Measurements from ENCODE around the gene SMARCA5.
"Not testable (repeated sequence)": the region's sequence is repeated elsewhere in the genome, so short reads cannot be mapped to it uniquely, and the experiment has no call there.

SMARCA5 gene

DNA sequence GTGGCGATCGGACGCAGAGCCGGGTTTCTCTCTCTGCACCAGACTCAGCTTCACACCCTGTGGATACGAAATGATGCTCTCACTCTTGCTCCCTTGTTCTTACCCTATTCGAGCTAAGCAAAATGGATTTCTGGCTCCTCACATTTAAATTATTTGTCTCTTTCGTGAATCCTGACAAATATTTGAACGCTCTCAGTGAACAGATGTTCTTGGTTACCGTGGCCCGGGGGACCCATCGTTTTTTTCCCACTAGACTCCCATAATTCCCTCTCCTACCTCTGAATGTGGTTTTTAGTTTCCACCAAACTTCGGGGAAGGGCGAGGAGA lies 630 bp downstream of the SMARCA5 start:
- TF ChIP-seq, protein P1, sequence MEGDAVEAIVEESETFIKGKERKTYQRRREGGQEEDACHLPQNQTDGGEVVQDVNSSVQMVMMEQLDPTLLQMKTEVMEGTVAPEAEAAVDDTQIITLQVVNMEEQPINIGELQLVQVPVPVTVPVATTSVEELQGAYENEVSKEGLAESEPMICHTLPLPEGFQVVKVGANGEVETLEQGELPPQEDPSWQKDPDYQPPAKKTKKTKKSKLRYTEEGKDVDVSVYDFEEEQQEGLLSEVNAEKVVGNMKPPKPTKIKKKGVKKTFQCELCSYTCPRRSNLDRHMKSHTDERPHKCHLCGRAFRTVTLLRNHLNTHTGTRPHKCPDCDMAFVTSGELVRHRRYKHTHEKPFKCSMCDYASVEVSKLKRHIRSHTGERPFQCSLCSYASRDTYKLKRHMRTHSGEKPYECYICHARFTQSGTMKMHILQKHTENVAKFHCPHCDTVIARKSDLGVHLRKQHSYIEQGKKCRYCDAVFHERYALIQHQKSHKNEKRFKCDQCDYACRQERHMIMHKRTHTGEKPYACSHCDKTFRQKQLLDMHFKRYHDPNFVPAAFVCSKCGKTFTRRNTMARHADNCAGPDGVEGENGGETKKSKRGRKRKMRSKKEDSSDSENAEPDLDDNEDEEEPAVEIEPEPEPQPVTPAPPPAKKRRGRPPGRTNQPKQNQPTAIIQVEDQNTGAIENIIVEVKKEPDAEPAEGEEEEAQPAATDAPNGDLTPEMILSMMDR (IDR thresholded peaks at IDR 0.05; ENCODE audit: low read depth, low read length, missing control alignments): no peak
- peak overlapping the region; percentile 78 for H3K4me3 ChIP-seq (replicated peaks; ENCODE audit: low read depth, low read length)
- no peak for DNase-seq (ENCODE audit: extremely low read depth, low read depth)

DNA sequence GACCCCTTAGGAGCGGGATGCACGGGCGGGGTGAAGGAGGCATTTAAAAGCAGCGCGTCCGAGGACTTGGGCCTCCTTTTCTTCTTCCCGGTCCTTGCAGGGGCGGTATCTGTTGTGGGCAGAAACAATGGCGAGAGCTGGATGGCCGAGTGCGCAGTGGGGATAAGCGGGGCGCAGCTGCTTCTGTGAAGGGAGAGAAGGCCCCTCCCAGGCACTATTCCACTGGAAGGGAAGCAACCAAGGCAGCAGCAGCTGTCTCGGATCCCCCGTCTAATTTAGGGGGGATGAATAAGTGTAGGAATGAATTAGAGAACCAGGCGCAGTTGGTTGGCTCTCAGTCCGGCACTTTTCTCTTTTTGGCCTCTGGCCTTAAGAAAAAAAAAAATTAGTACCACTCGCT lies 995 bp downstream of the SMARCA5 start:
- no peak for DNase-seq (ENCODE audit: extremely low read depth, low read depth)
- H3K4me3 ChIP-seq (replicated peaks; ENCODE audit: low read depth, low read length): peak overlapping the region; percentile 78
- TF ChIP-seq, protein P1 (IDR thresholded peaks at IDR 0.05; ENCODE audit: low read depth, low read length, missing control alignments): no peak

DNA sequence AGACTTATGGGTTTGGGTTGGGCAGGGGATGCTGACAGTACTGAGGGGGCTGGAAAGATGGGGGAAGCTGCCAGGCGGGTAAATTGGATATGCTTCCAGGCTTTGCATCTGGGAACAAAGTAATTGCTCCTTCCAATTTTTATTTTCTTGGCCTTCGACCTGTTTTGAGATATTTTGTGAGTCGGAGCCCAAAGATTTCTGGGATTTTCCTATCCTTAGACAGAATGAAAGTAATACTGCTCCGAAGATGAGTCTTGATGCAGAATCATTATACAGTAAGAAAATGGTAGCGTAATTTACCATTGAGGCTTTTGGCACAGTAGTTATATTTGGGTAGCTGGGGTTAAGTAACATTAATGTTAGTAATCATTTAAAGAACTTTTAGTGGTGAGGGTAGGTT lies 1.4 kb downstream of the SMARCA5 start:
- H3K4me3 ChIP-seq (replicated peaks; ENCODE audit: low read depth, low read length): peak overlapping the region; percentile 78
- no peak for DNase-seq (ENCODE audit: extremely low read depth, low read depth)
- TF ChIP-seq, protein P1 (IDR thresholded peaks at IDR 0.05; ENCODE audit: low read depth, low read length, missing control alignments): no peak

DNA sequence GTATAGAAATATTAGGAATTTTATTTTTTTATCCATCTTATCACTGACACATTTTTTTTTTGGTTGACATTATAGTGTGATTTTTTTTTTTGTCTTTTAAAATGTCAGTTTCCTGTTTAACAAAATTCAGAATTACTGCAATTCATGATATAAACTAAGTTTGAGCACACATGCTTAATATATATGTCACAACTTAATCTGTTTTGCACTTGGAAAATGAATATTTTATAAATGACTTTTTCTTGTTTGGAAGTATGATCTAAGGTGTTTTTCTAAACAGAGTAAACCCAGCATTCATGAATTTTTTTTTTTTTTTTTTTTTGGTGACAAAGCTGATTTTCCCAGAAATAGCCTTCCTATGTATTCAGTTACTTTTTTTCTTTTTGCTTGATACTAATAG lies 2.4 kb downstream of the SMARCA5 start:
- DNase-seq (ENCODE audit: extremely low read depth, low read depth): no peak
- H3K4me3 ChIP-seq (replicated peaks; ENCODE audit: low read depth, low read length): peak overlapping the region; percentile 78
- TF ChIP-seq, protein P1 (IDR thresholded peaks at IDR 0.05; ENCODE audit: low read depth, low read length, missing control alignments): no peak

DNA sequence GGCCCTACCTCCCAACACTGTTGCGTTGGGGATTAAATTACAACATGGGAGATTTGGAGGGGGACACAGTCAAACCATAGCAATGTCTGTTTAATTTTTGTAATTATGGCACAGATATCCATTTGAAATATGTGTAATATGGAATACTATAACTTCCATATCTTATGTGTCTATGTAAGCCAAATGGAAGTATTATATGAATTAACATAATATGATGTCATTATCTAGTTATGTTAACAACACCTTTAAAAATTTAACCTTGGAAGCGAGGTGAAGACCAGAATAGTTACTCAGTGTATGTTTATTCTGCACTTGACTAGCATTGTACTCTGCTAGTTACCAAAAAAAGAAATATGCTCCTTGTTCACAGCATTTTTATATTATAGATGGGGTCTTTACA lies 4.3 kb downstream of the SMARCA5 start:
- DNase-seq (ENCODE audit: extremely low read depth, low read depth): no peak
- TF ChIP-seq, protein P1 (IDR thresholded peaks at IDR 0.05; ENCODE audit: low read depth, low read length, missing control alignments): no peak
- no peak overlapping the region for H3K4me3 ChIP-seq (replicated peaks; ENCODE audit: low read depth, low read length)

DNA sequence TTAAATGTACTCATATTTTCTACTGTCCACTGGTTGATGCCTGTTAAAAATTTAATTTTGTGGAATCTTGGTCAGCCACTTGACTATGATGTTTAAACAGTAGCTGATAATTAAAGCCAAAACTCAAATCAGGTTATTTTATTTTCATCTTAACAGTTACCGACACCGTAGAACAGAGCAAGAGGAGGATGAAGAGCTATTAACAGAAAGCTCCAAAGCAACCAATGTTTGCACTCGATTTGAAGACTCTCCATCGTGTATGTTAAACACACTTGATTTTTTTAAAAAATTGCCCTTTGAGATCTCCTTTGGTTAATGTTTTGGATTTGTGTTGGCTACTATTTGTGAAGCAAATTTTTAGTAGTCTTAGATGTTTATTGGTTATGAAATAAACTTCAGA lies 10.7 kb downstream of the SMARCA5 start:
- DNase-seq (ENCODE audit: extremely low read depth, low read depth): no peak
- TF ChIP-seq, protein P1 (IDR thresholded peaks at IDR 0.05; ENCODE audit: low read depth, low read length, missing control alignments): no peak

DNA sequence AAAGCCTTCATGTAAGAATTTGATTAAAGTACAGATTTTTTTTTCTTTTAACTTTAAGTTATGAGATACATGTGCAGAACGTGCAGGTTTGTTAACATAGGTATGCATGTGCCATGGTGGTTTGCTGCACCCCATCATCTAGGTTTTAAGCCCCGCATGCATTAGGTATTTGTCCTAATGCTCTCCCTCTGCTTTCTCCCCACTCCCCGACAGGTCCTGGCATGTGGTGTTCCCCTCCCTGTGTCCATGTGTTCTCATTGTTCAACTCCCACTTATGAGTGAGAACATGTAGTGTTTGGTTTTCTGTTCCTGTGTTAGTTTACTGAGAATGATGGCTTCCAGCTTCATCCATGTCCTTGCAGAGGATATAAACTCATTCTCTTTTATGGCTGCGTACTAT lies 14.5 kb downstream of the SMARCA5 start:
- not testable (repeated sequence) for H3K4me3 ChIP-seq (replicated peaks; ENCODE audit: low read depth, low read length); DNase-seq (ENCODE audit: extremely low read depth, low read depth)

More for the DNA sequence above, 10.7 kb downstream of the SMARCA5 start:
- H3K4me3 ChIP-seq (replicated peaks; ENCODE audit: low read depth, low read length): no peak overlapping the region
